DMS53 (cell line): ENCODE results near the gene TRPT1.
"Not testable (repeated sequence)": the region's sequence is repeated elsewhere in the genome, so short reads cannot be mapped to it uniquely, and the experiment has no call there.

Source experiments
- DNase-seq: peaks from one replicate; lab custom pipeline; 2025; lab: John Stamatoyannopoulos, UW

TRPT1 gene

GRCh38 chr11:64258946-64259532, 33.1 kb upstream of the TRPT1 start:
- DNase-seq = no peak

- no peak for DNase-seq
Measured at GRCh38 chr11:64258356-64258755, 32.4 kb upstream of the TRPT1 start.

GRCh38 chr11:64256300-64256699, 30.3 kb upstream of the TRPT1 start:
- DNase-seq = no peak

GRCh38 chr11:64255135-64256128, 29.4 kb upstream of the TRPT1 start:
- DNase-seq = no peak

- DNase-seq = no peak
Measured at GRCh38 chr11:64254326-64254725, 28.3 kb upstream of the TRPT1 start.

GRCh38 chr11:64253481-64253880, 27.5 kb upstream of the TRPT1 start:
- no peak for DNase-seq

GRCh38 chr11:64253043-64253442, 27.1 kb upstream of the TRPT1 start:
- no peak for DNase-seq

- peak; percentile 64 for DNase-seq
Measured at GRCh38 chr11:64252003-64252872, 26.3 kb upstream of the TRPT1 start.

GRCh38 chr11:64251753-64252002, 25.7 kb upstream of the TRPT1 start:
- DNase-seq = no peak

- peak; percentile 77 for DNase-seq
Measured at GRCh38 chr11:64251016-64251752, 25.2 kb upstream of the TRPT1 start, which contains the start of gene PLCB3. PLCB3 (plus strand) TSS chr11:64251530; CDS start chr11:64251650, 120 bp downstream.

GRCh38 chr11:64250415-64251015, 24.5 kb upstream of the TRPT1 start:
- DNase-seq = peak; percentile 69

GRCh38 chr11:64249563-64250414, 23.8 kb upstream of the TRPT1 start:
- peak; percentile 32 for DNase-seq

GRCh38 chr11:64249038-64249437, 23.1 kb upstream of the TRPT1 start:
- DNase-seq = no peak

GRCh38 chr11:64248578-64248977, 22.6 kb upstream of the TRPT1 start:
- DNase-seq = no peak

- DNase-seq = peak; percentile 59
Measured at GRCh38 chr11:64247729-64248531, 21.9 kb upstream of the TRPT1 start.

- peak; percentile 97 for DNase-seq
Measured at GRCh38 chr11:64246871-64247728, 21.1 kb upstream of the TRPT1 start, which contains the start of gene PPP1R14B. PPP1R14B (minus strand) TSS chr11:64246943; CDS start chr11:64246673, 270 bp downstream.

- not testable (repeated sequence) for DNase-seq
Measured at GRCh38 chr11:64246621-64246870, 20.6 kb upstream of the TRPT1 start.

GRCh38 chr11:64245797-64246620, 20.0 kb upstream of the TRPT1 start:
- peak; percentile 93 for DNase-seq
